ENCODE measurements around the gene MEGF6.

- TF ChIP-seq CTCF (optimal IDR thresholded peaks at IDR 0.05 in 1 of 3, IDR thresholded peaks at IDR 0.05 in 1 of 3, conservative IDR thresholded peaks at IDR 0.05 in 1 of 3; ENCODE audit: extremely low read depth in 1 of 3, insufficient read depth in 2 of 3, low read length in 3 of 3) (no peak), EZH2 (IDR thresholded peaks at IDR 0.05; ENCODE audit: low read length) (no peak)
Measured at GRCh38 chr1:3608154-3608553, 3.2 kb downstream of the MEGF6 start.
